CD4-positive, alpha-beta memory T cell (primary cell): ENCODE results near the gene DUOXA2. TPM values are rescaled to one million over a fixed set of nuclear protein-coding genes. Genes with fewer than 3 reads are reported as not detected.

Experiments used
- CTCF ChIA-PET: fragments of 350-600 bp; sonication (Branson Sonifier 250); formaldehyde crosslinking; loops from one replicate; lab custom pipeline; 2021; ENCODE audit warnings: inconsistent platforms; ENCODE audit not compliant: partially characterized antibody; lab: Charles Lee
- POLR2A ChIA-PET: fragments of 350-600 bp; sonication (Branson Sonifier 250); formaldehyde crosslinking; loops from one replicate; lab custom pipeline; 2021; ENCODE audit not compliant: partially characterized antibody; lab: Charles Lee
- DNase-seq, 5 donors: peaks; one replicate each; pipeline versions ENCODE4 v3.0.0 to v3.0.0-alpha.2; 2020 to 2022; ENCODE audit warnings: mixed read lengths in 1 of 5
- H3K27ac ChIP-seq: one replicate; pipeline ENCODE4 v1.7.0; 2013; ENCODE audit warnings: low read depth, low read length
- H3K27me3 ChIP-seq: 2 replicates; pipeline ENCODE4 v1.7.0; 2013; ENCODE audit warnings: mild to moderate bottlenecking, low read length, moderate library complexity; ENCODE audit not compliant: insufficient read depth
- H3K36me3 ChIP-seq: 2 replicates; pipeline ENCODE4 v1.7.0; 2013; ENCODE audit warnings: mild to moderate bottlenecking, low read length, moderate library complexity; ENCODE audit not compliant: insufficient read depth
- H3K4me1 ChIP-seq: 2 replicates; pipeline ENCODE4 v1.7.0; 2013; ENCODE audit warnings: mild to moderate bottlenecking, low read length, moderate library complexity; ENCODE audit not compliant: insufficient read depth
- H3K4me3 ChIP-seq, 2 donors: one replicate each; pipeline ENCODE4 v1.7.0; 2013; ENCODE audit warnings: low read length in 2 of 2, mild to moderate bottlenecking in 1 of 2
- H3K9me3 ChIP-seq, 2 donors: one replicate each; pipeline ENCODE4 v1.7.0; 2013; ENCODE audit warnings: low read length in 2 of 2, control low read depth in 1 of 2; ENCODE audit not compliant: control insufficient read depth in 1 of 2
- H3K27ac Mint-ChIP-seq, 7 donors: one replicate each; pipeline ENCODE4 v1.8.0; 2020 to 2021; ENCODE audit warnings: mixed read lengths in 7 of 7, mild to moderate bottlenecking in 6 of 7, inconsistent platforms in 3 of 7, moderate library complexity in 3 of 7
- H3K27me3 Mint-ChIP-seq, 2 donors: one replicate each; pipeline ENCODE4 v1.8.0; 2020 to 2021; ENCODE audit warnings: mixed read lengths in 2 of 2
- H3K36me3 Mint-ChIP-seq, 2 donors: one replicate each; pipeline ENCODE4 v1.8.0; 2020 to 2021; ENCODE audit warnings: mixed read lengths in 2 of 2, inconsistent platforms in 1 of 2, mild to moderate bottlenecking in 1 of 2
- H3K4me1 Mint-ChIP-seq, 4 donors: one replicate each; pipeline ENCODE4 v1.8.0; 2020 to 2021; ENCODE audit warnings: mixed read lengths in 4 of 4, mild to moderate bottlenecking in 1 of 4
- H3K4me3 Mint-ChIP-seq, 8 donors: one replicate each; pipeline ENCODE4 v1.8.0; 2020 to 2021; ENCODE audit warnings: mixed read lengths in 8 of 8, mild to moderate bottlenecking in 7 of 8, moderate library complexity in 6 of 8, inconsistent platforms in 3 of 8
- H3K9me3 Mint-ChIP-seq, 8 donors: one replicate each; pipeline ENCODE4 v1.8.0; 2020 to 2021; ENCODE audit warnings: mixed read lengths in 8 of 8, mild to moderate bottlenecking in 5 of 8, inconsistent platforms in 3 of 8, moderate library complexity in 1 of 8
- intact Hi-C: fragments of 100-400 bp; cut with micrococcal nuclease; formaldehyde crosslinking; loops from one replicate; pipeline ENCODE4 v1.15.1; 2023
- polyA plus RNA-seq, 2 donors: library from polyadenylated mRNA; unstranded; fragments of 300-500 nt; fragmentation: Illumina TruSeq; gene quantifications; one replicate each; pipeline ENCODE4 v1.2.3, GENCODE V29; 2021
- total RNA-seq, 2 experiments: library from RNA; stranded (reverse); gene quantifications; one replicate each; pipeline ENCODE4 v1.2.3, GENCODE V29; 2021

DUOXA2 gene
- total and polyA plus RNA-seq, 4 experiments from 2014 or later: not detected

- no peak overlapping the region for H3K4me3 Mint-ChIP-seq
- Histone ChIP-seq H3K9me3 (no peaks in the 10 kb centered on the region), H3K4me3 (no peak overlapping the region), H3K27ac (no peak overlapping the region), H3K4me1 (no peaks in the 10 kb centered on the region), H3K27me3 (peaks cover 22% of the 10 kb centered on the region), H3K36me3 (no peaks in the 10 kb centered on the region)
- H3K27me3 Mint-ChIP-seq: peaks cover 34 to 46% of the 10 kb centered on the region in 2 donors
- peaks cover 0 to 2% (median under 1%) of the 10 kb centered on the region in 4 donors for H3K4me1 Mint-ChIP-seq
- no peaks in the 10 kb centered on the region for H3K36me3 Mint-ChIP-seq
- ChIA-PET POLR2A (no interaction called here), CTCF (interaction anchor here (0.7 to 1.9 kb wide), 5 partner anchors 10 to 276 kb away, joined by 3 to 9 read pairs (median 4); no protein-coding TSS in a partner anchor)
- no peak overlapping the region for H3K27ac Mint-ChIP-seq
- peaks cover 0 to under 1% (median 0%) of the 10 kb centered on the region in 8 donors for H3K9me3 Mint-ChIP-seq
- DNase-seq: no peak
- intact Hi-C loops: no loop called here
These were observed 9.3 kb downstream of the DUOXA2 start for GRCh38 chr15:45123397-45123796.

GRCh38 chr15:45126535-45127158 is 12.5 kb downstream of the DUOXA2 start:
- H3K4me1 ChIP-seq: no peaks in the 10 kb centered on the region
- peaks cover 0 to 8% (median 4%) of the 10 kb centered on the region in 4 donors for H3K4me1 Mint-ChIP-seq
- H3K4me3 ChIP-seq: no peak overlapping the region
- POLR2A ChIA-PET: interaction anchor here (0.7 to 1.2 kb wide), 4 partner anchors 9 to 276 kb away, joined by 3 read pairs; a partner anchor contains a TSS
- intact Hi-C loops: loop anchor here (1.0 to 5.0 kb wide), 4 partner anchors 40 to 486 kb away; no protein-coding TSS in a partner anchor
- no peaks in the 10 kb centered on the region for H3K36me3 Mint-ChIP-seq
- no peak overlapping the region for H3K4me3 Mint-ChIP-seq
- peaks cover 25% of the 10 kb centered on the region for H3K27me3 ChIP-seq
- H3K9me3 ChIP-seq: no peaks in the 10 kb centered on the region
- peak in 4 of 5 donors; percentile 45 to 52 (median 48) for DNase-seq
- H3K36me3 ChIP-seq: no peaks in the 10 kb centered on the region
- CTCF ChIA-PET: interaction anchor here (0.6 to 2.1 kb wide), 27 partner anchors 9 to 910 kb away, joined by 3 to 21 read pairs (median 4); partner anchors contain the start of gene SHF
- H3K27ac Mint-ChIP-seq: no peak overlapping the region
- peaks cover 0 to 4% (median 0%) of the 10 kb centered on the region in 8 donors for H3K9me3 Mint-ChIP-seq
- H3K27ac ChIP-seq: no peak overlapping the region
- H3K27me3 Mint-ChIP-seq: peaks cover 34 to 51% of the 10 kb centered on the region in 2 donors

GRCh38 chr15:45128971-45129639 is 15.0 kb downstream of the DUOXA2 start:
- peaks cover 32% of the 10 kb centered on the region for H3K27me3 ChIP-seq
- DNase-seq: no peak

GRCh38 chr15:45129651-45130129 is 15.6 kb downstream of the DUOXA2 start, which contains the start of the genes DUOX1 and DUOXA1:
Gene DUOX1, plus strand, starts transcription at chr15:45129994. Its CDS starts 1,973 bp downstream, at chr15:45131967.
Gene DUOXA1, minus strand, starts transcription at chr15:45129879. Its CDS starts 6,865 bp downstream, at chr15:45123014.
- Mint-ChIP-seq H3K27me3 (peaks cover 46 to 56% of the 10 kb centered on the region in 2 donors), H3K4me1 (peaks cover 0 to 12% (median 7%) of the 10 kb centered on the region in 4 donors), H3K27ac (no peak within 1 kb of the TSS), H3K36me3 (no peaks in the 10 kb centered on the region), H3K4me3 (peak within 1 kb of the TSS in 7 of 8 donors; percentile 11 to 65 (median 54)), H3K9me3 (peaks cover 0 to 4% (median 0%) of the 10 kb centered on the region in 8 donors)
- POLR2A ChIA-PET: interaction anchor here (0.8 to 1.2 kb wide), 2 partner anchors 11 to 37 kb away, joined by 3 read pairs; no protein-coding TSS in a partner anchor
- Histone ChIP-seq H3K9me3 (no peaks in the 10 kb centered on the region), H3K4me1 (no peaks in the 10 kb centered on the region), H3K4me3 (no peak within 1 kb of the TSS), H3K27ac (no peak within 1 kb of the TSS), H3K36me3 (no peaks in the 10 kb centered on the region), H3K27me3 (peaks cover 38% of the 10 kb centered on the region)
- intact Hi-C loops: loop anchor here (5.0 kb wide), 1 partner anchor 483 kb away; no protein-coding TSS in a partner anchor
- DNase-seq: no peak
- CTCF ChIA-PET: interaction anchor here (1.2 to 3.0 kb wide), 4 partner anchors 12 to 147 kb away, joined by 3 to 19 read pairs (median 4); partner anchors contain the start of gene DUOXA2

More at GRCh38 chr15:45128971-45129639, 15.0 kb downstream of the DUOXA2 start:
- Histone ChIP-seq H3K4me1 (no peaks in the 10 kb centered on the region), H3K4me3 (no peak overlapping the region), H3K36me3 (no peaks in the 10 kb centered on the region), H3K9me3 (no peaks in the 10 kb centered on the region), H3K27ac (no peak overlapping the region)
- intact Hi-C loops: loop anchor here (5.0 kb wide), 1 partner anchor 483 kb away; no protein-coding TSS in a partner anchor
- no peaks in the 10 kb centered on the region for H3K36me3 Mint-ChIP-seq
- ChIA-PET POLR2A (interaction anchor here (0.8 kb wide), 1 partner anchor 38 kb away, joined by 3 read pairs; no protein-coding TSS in a partner anchor), CTCF (interaction anchor here (1.6 to 3.0 kb wide), 2 partner anchors 11 to 39 kb away, joined by 4 to 19 read pairs; no protein-coding TSS in a partner anchor)
- peaks cover 40 to 50% of the 10 kb centered on the region in 2 donors for H3K27me3 Mint-ChIP-seq
- H3K4me3 Mint-ChIP-seq: peak overlapping the region in 7 of 8 donors; percentile 9 to 65 (median 49)
- H3K27ac Mint-ChIP-seq: no peak overlapping the region
- H3K9me3 Mint-ChIP-seq: peaks cover 0 to 4% (median 0%) of the 10 kb centered on the region in 8 donors
- H3K4me1 Mint-ChIP-seq: peaks cover 0 to 8% (median 4%) of the 10 kb centered on the region in 4 donors

- H3K27me3 ChIP-seq: peaks cover 39% of the 10 kb centered on the region
- H3K9me3 Mint-ChIP-seq: peaks cover 0 to 4% (median 0%) of the 10 kb centered on the region in 8 donors
- H3K36me3 Mint-ChIP-seq: no peaks in the 10 kb centered on the region
- H3K27ac ChIP-seq: no peak overlapping the region
- H3K4me1 Mint-ChIP-seq: peaks cover 0 to 16% (median 11%) of the 10 kb centered on the region in 4 donors
- peaks cover 4% of the 10 kb centered on the region for H3K4me1 ChIP-seq
- H3K36me3 ChIP-seq: no peaks in the 10 kb centered on the region
- H3K9me3 ChIP-seq: no peaks in the 10 kb centered on the region
- intact Hi-C loops: no loop called here
- peak overlapping the region in 5 of 8 donors; percentile 5 to 54 (median 46) for H3K4me3 Mint-ChIP-seq
- no peak overlapping the region for H3K4me3 ChIP-seq
- H3K27me3 Mint-ChIP-seq: peaks cover 45 to 52% of the 10 kb centered on the region in 2 donors
- no peak for DNase-seq
- ChIA-PET CTCF (interaction anchor here (1.2 to 3.0 kb wide), 3 partner anchors 12 to 146 kb away, joined by 3 to 19 read pairs (median 5); partner anchors contain the start of gene DUOXA2), POLR2A (interaction anchor here (0.9 to 1.2 kb wide), 2 partner anchors 12 to 19 kb away, joined by 3 read pairs; no protein-coding TSS in a partner anchor)
- no peak overlapping the region for H3K27ac Mint-ChIP-seq
These were observed 16.3 kb downstream of the DUOXA2 start for GRCh38 chr15:45130291-45131000.

GRCh38 chr15:45131510-45131909 is 17.4 kb downstream of the DUOXA2 start:
- Histone ChIP-seq H3K9me3 (no peaks in the 10 kb centered on the region), H3K27ac (no peak overlapping the region), H3K27me3 (peaks cover 39% of the 10 kb centered on the region), H3K4me1 (peaks cover 11% of the 10 kb centered on the region), H3K4me3 (no peak overlapping the region), H3K36me3 (no peaks in the 10 kb centered on the region)
- Mint-ChIP-seq H3K27me3 (peaks cover 41 to 47% of the 10 kb centered on the region in 2 donors), H3K4me1 (peaks cover 4 to 22% (median 16%) of the 10 kb centered on the region in 4 donors), H3K36me3 (no peaks in the 10 kb centered on the region), H3K4me3 (no peak overlapping the region), H3K27ac (no peak overlapping the region), H3K9me3 (peaks cover 0 to 4% (median 0%) of the 10 kb centered on the region in 8 donors)
- intact Hi-C loops: no loop called here
- no peak for DNase-seq
- ChIA-PET CTCF (interaction anchor here (1.8 to 3.0 kb wide), 2 partner anchors 13 to 145 kb away, joined by 5 to 19 read pairs; no protein-coding TSS in a partner anchor), POLR2A (interaction anchor here (0.9 kb wide), 1 partner anchor 18 kb away, joined by 3 read pairs; no protein-coding TSS in a partner anchor)
